Keratinocyte (primary cell): Measurements from ENCODE around the gene C2orf81. TPM values are rescaled to one million over a fixed set of nuclear protein-coding genes. Genes with fewer than 3 reads are reported as not detected.

Experiments
- DNase-seq: peaks from one replicate; pipeline ENCODE4 v3.0.0-alpha.2; 2011; ENCODE audit warnings: low read depth, missing footprints, low spot score
- FAIRE-seq: peaks from 2 replicates; lab custom pipeline; 2011; peaks lifted over from hg19 to GRCh38; lab: Jason Lieb, UNC
- H2AFZ ChIP-seq: 2 replicates; pipeline ENCODE4 v1.6.0; 2012; ENCODE audit warnings: low read length, control low read depth, inconsistent platforms; ENCODE audit not compliant: control insufficient read depth
- H3K27ac ChIP-seq: 2 replicates; pipeline ENCODE4 v1.5.1; 2011; ENCODE audit warnings: low read length; ENCODE audit not compliant: control insufficient read depth, insufficient read depth
- H3K27me3 ChIP-seq: 3 replicates; pipeline ENCODE4 v1.6.0; 2011; ENCODE audit warnings: low read length; ENCODE audit not compliant: control insufficient read depth, insufficient read depth; ENCODE audit errors: extremely low read depth
- H3K36me3 ChIP-seq, 2 experiments: 2 replicates in 1 of 2; 3 replicates in 1 of 2; pipeline ENCODE4 v1.5.1; 2011; ENCODE audit warnings: low read length in 2 of 2, mild to moderate bottlenecking in 1 of 2; ENCODE audit not compliant: control insufficient read depth in 2 of 2, insufficient read depth in 2 of 2; ENCODE audit errors: extremely low read depth in 1 of 2
- H3K4me1 ChIP-seq: 3 replicates; pipeline ENCODE4 v1.5.1; 2011; ENCODE audit warnings: low read length; ENCODE audit not compliant: control insufficient read depth, insufficient read depth; ENCODE audit errors: extremely low read depth
- H3K4me2 ChIP-seq: 3 replicates; pipeline ENCODE4 v1.6.0; 2011; ENCODE audit warnings: low read depth, low read length; ENCODE audit not compliant: control insufficient read depth, insufficient read depth; ENCODE audit errors: extremely low read depth
- H3K4me3 ChIP-seq, 3 experiments: fragments of 200-600 bp in 1 of 3; sonication (generic) in 1 of 3; 2 replicates in 2 of 3; 3 replicates in 1 of 3; pipeline ENCODE4 v1.5.1; 2011 to 2016; ENCODE audit warnings: low read length in 3 of 3, mild to moderate bottlenecking in 3 of 3, control low read depth in 2 of 3, inconsistent platforms in 1 of 3, low read depth in 1 of 3, mixed read lengths in 1 of 3, mixed run types in 1 of 3, moderate library complexity in 1 of 3; ENCODE audit not compliant: control insufficient read depth in 2 of 3, insufficient read depth in 2 of 3; ENCODE audit errors: extremely low read depth in 1 of 3
- H3K79me2 ChIP-seq: 2 replicates; pipeline ENCODE4 v1.6.0; 2012; ENCODE audit warnings: low read length; ENCODE audit not compliant: control insufficient read depth, insufficient read depth
- H3K9ac ChIP-seq: 3 replicates; pipeline ENCODE4 v1.6.0; 2011; ENCODE audit warnings: low read length; ENCODE audit not compliant: control insufficient read depth, insufficient read depth; ENCODE audit errors: extremely low read depth
- H3K9me1 ChIP-seq: 3 replicates; pipeline ENCODE4 v1.6.0; 2011; ENCODE audit warnings: low read length; ENCODE audit not compliant: control insufficient read depth, insufficient read depth; ENCODE audit errors: extremely low read depth
- H3K9me3 ChIP-seq: 2 replicates; pipeline ENCODE4 v1.5.1; 2012; ENCODE audit warnings: low read depth, low read length; ENCODE audit not compliant: control insufficient read depth
- H4K20me1 ChIP-seq: 3 replicates; pipeline ENCODE4 v1.6.0; 2011; ENCODE audit warnings: low read length; ENCODE audit not compliant: control insufficient read depth, insufficient read depth; ENCODE audit errors: extremely low read depth
- CTCF ChIP-seq, 3 experiments: IDR thresholded peaks in 1 of 3; conservative IDR thresholded peaks in 1 of 3; optimal IDR thresholded peaks in 1 of 3; 2 replicates in 2 of 3; 3 replicates in 1 of 3; pipeline versions ENCODE3 to v1.5.1; 2011; ENCODE audit warnings: low read length in 3 of 3, mild to moderate bottlenecking in 3 of 3, moderate library complexity in 2 of 3, control low read depth in 1 of 3, inconsistent platforms in 1 of 3; ENCODE audit not compliant: insufficient read depth in 2 of 3; ENCODE audit errors: extremely low read depth in 1 of 3
- EZH2 ChIP-seq: IDR thresholded peaks from one replicate; pipeline ENCODE4 v1.6.1; 2012; ENCODE audit warnings: inconsistent platforms, mild to moderate bottlenecking, low read length, moderate library complexity
- dilution Hi-C: fragments of 300-500 bp; cut with MboI; formaldehyde crosslinking; loops from one replicate; pipeline ENCODE4 v1.7.0; 2020; ENCODE audit warnings: low sequenced_read_pairs; ENCODE audit not compliant: extremely low pct_ligation_motif_present
- polyA plus RNA-seq, 5 experiments: library from polyadenylated mRNA; depleted of rRNA in 3 of 5; stranded (reverse) in 3 of 5; stranded (forward) in 1 of 5; unstranded in 1 of 5; fragments of >200 nt; gene quantifications; 1 replicate in 1 of 5; 2 replicates in 3 of 5; 3 replicates in 1 of 5; pipeline versions ENCODE4 v1.2.1 to v1.2.3, GENCODE V29; 2011 to 2012; ENCODE audit warnings: missing spikeins in 2 of 5, low read depth in 1 of 5, low replicate concordance in 1 of 5

Gene C2orf81
- polyA plus RNA-seq, 1 donor (not counting 4 experiments of a cell fraction or from before 2014, with no cell fraction given), result 0.58 TPM

DNA sequence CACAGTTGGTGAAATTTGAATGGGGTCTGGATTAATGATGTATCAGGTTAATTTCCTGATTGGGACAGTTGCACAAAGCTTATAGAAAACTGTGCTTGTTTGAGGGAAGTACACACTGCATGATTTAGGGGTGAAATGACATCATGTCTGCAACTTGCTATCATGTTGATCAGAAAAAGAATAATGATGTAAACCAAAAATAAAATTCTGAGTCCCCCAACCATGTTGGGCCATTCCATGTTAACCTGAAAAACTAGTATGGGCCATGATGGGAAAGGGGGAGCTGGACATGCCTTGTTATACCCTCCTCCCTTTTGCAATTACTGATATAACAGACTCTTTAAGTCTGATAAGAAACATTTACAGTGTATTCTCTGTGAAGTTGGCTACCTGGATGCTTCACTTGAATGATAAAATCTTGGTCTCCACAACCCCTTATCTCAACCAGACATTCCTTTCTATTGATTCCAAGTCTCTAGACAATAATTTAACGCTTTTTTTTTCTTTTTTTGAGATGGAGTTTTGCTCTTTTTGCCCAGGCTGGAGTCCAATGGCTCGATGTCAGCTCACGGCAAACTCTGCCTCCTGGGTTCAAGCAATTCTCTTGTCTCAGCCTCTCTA is 29.3 kb upstream of the C2orf81 start:
- Histone ChIP-seq H3K27me3 (no peaks in the 10 kb centered on the region), H3K36me3 (no peaks in the 10 kb centered on the region), H3K9me3 (no peaks in the 10 kb centered on the region), H3K4me2 (no peak overlapping the region), H3K4me1 (peaks cover 9% of the 10 kb centered on the region), H3K27ac (no peak overlapping the region), H3K79me2 (peaks cover 7% of the 10 kb centered on the region), H3K9me1 (no peaks in the 10 kb centered on the region), H4K20me1 (no peaks in the 10 kb centered on the region), H3K9ac (no peak overlapping the region), H3K4me3 (no peak overlapping the region), H2AFZ (no peak overlapping the region)
- TF ChIP-seq CTCF (optimal IDR thresholded peaks at IDR 0.05 in 1 of 3, IDR thresholded peaks at IDR 0.05 in 1 of 3, conservative IDR thresholded peaks at IDR 0.05 in 1 of 3; ENCODE audit: extremely low read depth in 1 of 3, insufficient read depth in 2 of 3, low read length in 3 of 3), result no peak
- no peak for TF ChIP-seq EZH2
- dilution Hi-C loops, result no loop called here
- FAIRE-seq (no peak), DNase-seq (no peak)

DNA sequence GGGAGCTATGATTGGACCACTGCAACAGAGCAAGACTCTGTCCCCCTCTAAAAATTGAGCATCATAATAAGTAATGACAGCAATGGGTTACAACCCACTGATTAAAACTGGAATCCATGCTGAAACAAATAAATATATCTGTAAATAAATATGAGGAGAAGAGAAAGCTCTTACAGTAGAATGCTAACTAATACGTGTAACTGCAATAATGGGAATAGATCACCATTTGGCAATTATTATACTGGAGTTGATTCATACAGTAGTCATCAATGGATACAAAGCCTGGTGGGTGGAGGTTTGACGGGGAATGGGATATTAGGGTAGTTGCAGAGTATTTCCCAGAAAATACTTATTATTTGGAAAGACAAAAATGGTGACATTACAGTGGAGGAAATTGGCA is 27.4 kb upstream of the C2orf81 start:
- Histone ChIP-seq H3K36me3 (no peaks in the 10 kb centered on the region), H4K20me1 (no peaks in the 10 kb centered on the region), H3K4me2 (no peak overlapping the region), H3K79me2 (no peaks in the 10 kb centered on the region), H3K9ac (no peak overlapping the region), H3K27me3 (no peaks in the 10 kb centered on the region), H3K9me1 (no peaks in the 10 kb centered on the region), H3K4me3 (no peak overlapping the region), H3K9me3 (no peaks in the 10 kb centered on the region), H2AFZ (no peak overlapping the region), H3K4me1 (peaks cover 3% of the 10 kb centered on the region), H3K27ac (no peak overlapping the region)
- TF ChIP-seq EZH2, result no peak
- TF ChIP-seq CTCF (optimal IDR thresholded peaks at IDR 0.05 in 1 of 3, IDR thresholded peaks at IDR 0.05 in 1 of 3, conservative IDR thresholded peaks at IDR 0.05 in 1 of 3; ENCODE audit: extremely low read depth in 1 of 3, insufficient read depth in 2 of 3, low read length in 3 of 3), result no peak
- dilution Hi-C loops, result no loop called here
- DNase-seq (no peak), FAIRE-seq (no peak)
